ENCODE results near the gene GLP1R. TPM values are rescaled to one million over a fixed set of nuclear protein-coding genes. Genes with fewer than 3 reads are reported as not detected.

Gene GLP1R
- total RNA-seq, 1 experiment from 2014 or later, result not detected

GRCh38 chr6:39111280-39111679, 62.7 kb downstream of the GLP1R start:
- Histone ChIP-seq H3K9me3 (ENCODE audit: control insufficient read depth in 1 of 2, insufficient read depth in 1 of 2, low read depth in 1 of 2, low read length in 2 of 2) (no peaks in the 10 kb centered on the region), H3K36me3 (ENCODE audit: control insufficient read depth in 1 of 2, insufficient read depth in 2 of 2, low read length in 2 of 2) (no peaks in the 10 kb centered on the region), H3K79me2 (ENCODE audit: insufficient read depth, low read length) (no peaks in the 10 kb centered on the region), H4K20me1 (ENCODE audit: insufficient read depth) (no peaks in the 10 kb centered on the region), H3K4me1 (ENCODE audit: control insufficient read depth in 1 of 2, insufficient read depth in 2 of 2, low read length in 2 of 2) (peaks cover 2 to 22% of the 10 kb centered on the region in 2 experiments; a peak in 2 of 4 replicates), H3K4me3 (replicated peaks in 1 of 2; ENCODE audit: low read depth in 1 of 2, low read length in 2 of 2) (no peak overlapping the region), H3K4me2 (ENCODE audit: low read length) (no peak overlapping the region), H3K27me3 (ENCODE audit: insufficient read depth, low read length) (no peaks in the 10 kb centered on the region), H3K27ac (ENCODE audit: low read depth, low read length) (no peak overlapping the region), H3K9ac (ENCODE audit: low read length) (no peak overlapping the region), H2AFZ (ENCODE audit: low read depth, low read length, poor library complexity, severe bottlenecking) (no peak overlapping the region), H3K9me2 (ENCODE audit: insufficient read depth) (no peaks in the 10 kb centered on the region)
- ATAC-seq, result no peak
- POLR2A ChIA-PET, result no interaction called here
- TF ChIP-seq SRF (IDR thresholded peaks at IDR 0.05; ENCODE audit: low read depth) (no peak), EZH2 (IDR thresholded peaks at IDR 0.05) (no peak), ZBTB33 (IDR thresholded peaks at IDR 0.05; ENCODE audit: extremely low read depth, insufficient replicate concordance, low read length) (no peak), ATF3 (IDR thresholded peaks at IDR 0.05) (no peak), ZFX (IDR thresholded peaks at IDR 0.05) (no peak), CTCF (IDR thresholded peaks at IDR 0.05 in 2 of 3, conservative IDR thresholded peaks at IDR 0.05 in 1 of 3; ENCODE audit: borderline replicate concordance in 1 of 3, insufficient read depth in 1 of 3, low read depth in 2 of 3, low read length in 2 of 3) (no peak)
- intact Hi-C loops (cut with micrococcal nuclease), result no loop called here
- no peak for DNase-seq (ENCODE audit: low read depth, low spot score)
- BruUV-seq (replicated peaks), result no TSS peak
- RAD21 ChIA-PET (ENCODE audit: low non-redundant PET in 1 of 2, low total read pairs in 2 of 2, uncharacterized antibody in 2 of 2, unreplicated experiment in 2 of 2), result no interaction called here
- CTCF ChIA-PET, result no interaction called here
